HG02763 (cell line): ENCODE results near the gene PRICKLE3.
A peak's percentile ranks its signal among the peaks of the same experiment; 100 is the strongest.

ENCODE experiments used
- ATAC-seq: cut with Tn5 transposase; IDR thresholded peaks from one replicate; pipeline ENCODE4 v1.9.1; 2021; ENCODE audit warnings: mild to moderate bottlenecking, moderate library complexity; ENCODE audit not compliant: unreplicated experiment

The PRICKLE3 gene, protein sequence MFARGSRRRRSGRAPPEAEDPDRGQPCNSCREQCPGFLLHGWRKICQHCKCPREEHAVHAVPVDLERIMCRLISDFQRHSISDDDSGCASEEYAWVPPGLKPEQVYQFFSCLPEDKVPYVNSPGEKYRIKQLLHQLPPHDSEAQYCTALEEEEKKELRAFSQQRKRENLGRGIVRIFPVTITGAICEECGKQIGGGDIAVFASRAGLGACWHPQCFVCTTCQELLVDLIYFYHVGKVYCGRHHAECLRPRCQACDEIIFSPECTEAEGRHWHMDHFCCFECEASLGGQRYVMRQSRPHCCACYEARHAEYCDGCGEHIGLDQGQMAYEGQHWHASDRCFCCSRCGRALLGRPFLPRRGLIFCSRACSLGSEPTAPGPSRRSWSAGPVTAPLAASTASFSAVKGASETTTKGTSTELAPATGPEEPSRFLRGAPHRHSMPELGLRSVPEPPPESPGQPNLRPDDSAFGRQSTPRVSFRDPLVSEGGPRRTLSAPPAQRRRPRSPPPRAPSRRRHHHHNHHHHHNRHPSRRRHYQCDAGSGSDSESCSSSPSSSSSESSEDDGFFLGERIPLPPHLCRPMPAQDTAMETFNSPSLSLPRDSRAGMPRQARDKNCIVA

DNA sequence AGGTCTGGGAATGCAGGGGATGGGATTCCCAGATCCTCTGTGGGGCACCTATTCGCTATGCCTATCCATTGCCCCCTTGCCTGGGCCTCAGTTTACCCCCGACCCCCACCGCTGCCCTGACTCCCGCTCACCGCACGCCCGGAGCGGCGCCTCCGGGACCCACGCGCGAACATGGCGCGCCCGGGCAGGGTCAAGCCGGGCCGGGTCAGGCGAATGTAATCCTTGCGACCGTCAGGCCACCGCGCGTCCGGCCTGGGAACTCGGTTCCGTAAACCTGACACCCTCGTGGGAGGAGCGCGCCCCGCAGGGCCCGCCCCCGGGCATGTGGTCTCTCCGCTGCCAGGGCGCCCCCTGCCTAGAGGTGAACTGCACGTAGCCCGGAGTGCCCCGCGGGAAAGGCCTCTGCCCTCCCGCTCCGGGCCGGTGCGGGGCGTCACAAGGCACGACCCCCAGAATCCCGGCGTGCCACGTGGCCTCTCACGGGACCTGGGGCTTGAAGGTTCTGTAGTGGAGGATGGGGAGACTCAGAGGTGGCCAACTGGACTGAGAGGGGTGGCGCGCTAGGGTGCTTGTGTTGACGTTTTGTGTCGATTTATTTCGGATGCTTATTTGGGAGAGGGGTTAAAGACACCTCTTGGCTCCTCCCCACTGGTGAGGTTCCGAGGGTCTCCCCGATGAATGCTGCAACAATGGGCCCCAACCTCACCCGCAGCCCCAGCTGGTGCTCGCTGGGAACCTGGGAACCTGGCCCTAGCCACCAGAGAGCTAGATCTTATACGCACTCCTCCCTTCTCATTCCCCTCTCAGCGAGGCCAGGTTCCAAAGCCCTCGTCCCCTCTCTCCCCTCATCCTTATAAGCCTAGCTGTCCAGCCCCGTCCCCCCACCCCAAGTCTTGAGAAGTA lies at the start of gene PRICKLE3:
TSS of gene PRICKLE3 (minus strand) at position 249 of the 903 bp plus-strand sequence. CDS start at position 173, 76 bp downstream.
- peak; percentile 26 for ATAC-seq

DNA sequence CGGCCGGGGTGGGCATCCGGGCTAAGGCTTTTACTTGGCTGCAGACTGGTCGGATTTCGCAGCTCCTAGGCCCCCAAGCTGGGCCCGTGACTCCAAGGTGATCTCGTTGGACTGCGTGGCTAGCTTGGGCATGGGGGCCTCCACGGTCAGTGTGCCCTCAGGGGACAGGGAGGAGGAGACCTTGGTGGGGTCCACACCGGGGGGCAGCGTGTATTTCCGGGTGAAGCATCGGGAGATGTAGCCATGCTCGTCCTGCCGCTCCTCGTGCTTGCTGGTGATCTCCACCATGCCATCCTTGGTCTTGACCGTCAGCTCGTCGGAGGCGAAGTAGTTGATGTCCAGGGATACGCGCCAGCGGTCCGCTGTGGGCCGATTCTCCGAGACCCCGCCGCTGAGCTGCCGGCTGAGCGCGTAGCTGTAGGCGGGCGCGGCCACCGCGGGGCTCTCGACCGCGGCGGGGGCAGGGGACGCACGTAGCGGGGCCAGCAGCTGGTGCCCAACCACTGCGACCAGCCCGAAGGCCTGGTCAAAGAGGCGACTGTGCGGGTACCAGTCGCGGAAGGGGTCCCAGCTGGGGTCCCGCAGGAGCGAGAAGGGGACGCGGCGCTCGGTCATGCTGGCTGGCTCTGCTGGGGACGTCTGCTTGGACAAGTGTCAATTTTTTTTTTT lies 47.8 kb upstream of the PRICKLE3 start:
- no peak for ATAC-seq

DNA sequence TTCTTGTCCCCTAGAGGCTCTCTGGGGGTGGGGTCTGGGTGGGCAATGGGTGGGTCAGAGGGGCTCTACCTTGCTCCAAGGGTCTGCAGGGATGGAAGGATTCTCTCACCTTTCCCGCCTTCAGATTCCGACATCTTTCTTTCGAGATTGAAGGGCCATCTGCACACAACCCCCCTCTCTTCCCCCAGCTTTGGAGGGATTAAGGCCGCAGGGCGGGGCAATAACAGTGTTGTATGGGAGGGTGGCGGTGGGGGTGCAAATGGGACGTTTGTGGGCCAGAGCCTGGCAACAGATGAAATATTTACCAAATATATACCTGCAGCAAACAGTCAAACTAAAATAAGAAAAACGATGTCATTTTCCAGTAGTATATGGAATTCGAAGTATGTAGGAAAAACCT lies 47.0 kb upstream of the PRICKLE3 start, which contains the start of gene CACNA1F:
TSS of gene CACNA1F (minus strand) at position 165 of the 400 bp plus-strand sequence. CDS start at position 134, 31 bp downstream.
- no peak for ATAC-seq

DNA sequence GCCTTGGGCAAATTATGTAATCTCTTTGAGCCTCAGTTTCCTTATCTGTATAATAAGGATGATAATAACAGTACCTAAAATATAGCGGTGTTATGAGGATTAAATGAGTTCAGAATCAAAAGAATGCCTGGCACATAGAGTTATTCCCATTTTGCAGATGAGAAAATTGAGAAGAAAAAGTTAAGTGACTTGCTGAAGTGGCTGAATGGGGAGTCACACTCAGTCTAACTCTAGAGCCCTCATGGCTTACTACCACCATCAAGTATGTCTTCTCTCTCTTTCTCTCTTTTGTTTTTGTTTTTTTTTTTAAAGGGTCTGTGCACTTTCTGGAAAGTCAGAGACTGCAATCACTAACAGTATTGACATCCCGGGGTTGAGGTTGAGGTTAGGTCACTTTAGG lies 46.4 kb upstream of the PRICKLE3 start:
- no peak for ATAC-seq

DNA sequence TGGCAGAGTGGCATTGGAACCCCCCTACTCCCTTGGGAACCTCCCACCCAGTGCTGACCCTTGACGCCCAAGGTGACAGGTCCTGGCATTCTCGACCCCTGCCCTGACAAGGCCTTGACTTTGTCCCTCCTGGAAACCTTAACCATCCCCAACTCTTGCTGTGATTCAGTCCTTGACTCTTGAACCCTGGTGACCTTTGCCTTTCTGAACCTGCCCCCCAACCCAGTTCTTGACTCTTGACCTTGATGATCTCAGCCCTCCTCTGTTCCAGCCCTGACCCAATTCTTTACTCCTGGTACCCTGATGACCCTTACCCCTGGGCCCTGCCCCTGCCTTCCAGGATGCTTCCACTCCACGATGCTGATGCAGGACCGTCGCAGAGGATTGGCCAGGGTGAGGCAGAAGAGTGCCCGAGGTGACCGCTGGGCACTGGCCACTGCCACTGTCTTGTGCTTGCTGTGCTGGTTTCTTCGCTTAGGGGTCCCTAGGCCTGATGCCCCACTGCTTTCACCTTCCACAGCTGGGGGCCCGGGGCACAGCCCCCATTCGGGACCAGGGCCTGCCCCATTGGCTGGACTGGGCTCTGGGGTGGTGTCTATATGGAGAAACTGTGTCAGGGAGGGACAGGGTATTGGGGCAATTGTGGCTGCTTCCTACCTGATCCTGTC lies 45.3 kb upstream of the PRICKLE3 start:
- no peak for ATAC-seq

DNA sequence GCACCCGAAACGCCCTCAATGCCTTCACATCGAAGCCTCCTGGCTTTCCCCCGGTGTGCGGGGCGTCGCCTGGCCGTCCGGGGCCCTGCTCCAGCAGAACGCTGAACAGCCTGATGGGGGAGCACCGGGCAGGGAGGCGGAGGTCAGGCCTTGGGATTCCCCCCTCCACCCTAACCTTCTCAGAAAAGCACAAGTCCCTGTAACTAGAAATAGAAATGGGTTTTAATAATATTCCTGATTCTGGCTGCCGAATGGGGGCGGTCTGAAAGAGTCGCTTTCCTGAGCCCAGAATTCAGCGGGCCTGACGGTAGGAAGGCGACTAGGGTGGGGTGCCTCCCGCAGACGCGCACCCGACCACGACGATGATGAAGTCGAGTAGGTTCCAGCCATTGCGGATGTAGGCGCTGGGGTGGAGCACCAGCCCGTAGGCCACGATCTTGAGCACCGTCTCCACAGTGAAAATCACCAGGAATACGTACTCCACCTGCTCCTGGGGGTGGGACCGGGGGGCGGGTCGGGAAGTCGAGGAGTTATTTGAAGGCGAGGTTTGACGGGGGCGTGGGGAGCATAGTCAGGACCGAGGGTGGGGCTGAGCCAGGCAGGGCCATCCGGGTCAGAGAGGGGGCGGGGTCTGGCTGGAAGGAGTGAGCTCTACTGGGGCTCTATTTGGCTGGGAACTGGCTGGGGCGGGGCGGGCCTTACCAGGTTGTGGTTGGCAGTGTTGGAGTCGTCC lies 44.5 kb upstream of the PRICKLE3 start:
- no peak for ATAC-seq

DNA sequence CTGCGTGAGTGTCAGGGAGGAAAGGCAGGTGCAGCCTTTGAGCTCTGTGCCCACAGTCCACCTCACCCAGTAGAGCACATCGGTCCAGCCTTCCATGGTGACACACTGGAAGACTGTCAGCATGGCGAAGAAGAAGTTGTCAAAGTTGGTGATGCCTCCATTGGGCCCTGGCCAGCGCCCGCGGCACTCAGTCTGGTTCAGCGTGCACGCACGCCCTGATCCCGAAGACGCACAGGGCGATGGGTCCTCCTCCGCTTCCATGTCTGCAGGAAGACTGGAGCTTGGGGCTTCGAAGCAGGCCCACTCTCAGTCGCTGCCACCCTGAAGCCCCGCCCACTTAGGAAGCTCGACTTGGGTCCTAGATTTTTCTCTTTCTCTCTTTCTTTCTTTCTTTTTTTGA lies 42.0 kb upstream of the PRICKLE3 start:
- no peak for ATAC-seq

DNA sequence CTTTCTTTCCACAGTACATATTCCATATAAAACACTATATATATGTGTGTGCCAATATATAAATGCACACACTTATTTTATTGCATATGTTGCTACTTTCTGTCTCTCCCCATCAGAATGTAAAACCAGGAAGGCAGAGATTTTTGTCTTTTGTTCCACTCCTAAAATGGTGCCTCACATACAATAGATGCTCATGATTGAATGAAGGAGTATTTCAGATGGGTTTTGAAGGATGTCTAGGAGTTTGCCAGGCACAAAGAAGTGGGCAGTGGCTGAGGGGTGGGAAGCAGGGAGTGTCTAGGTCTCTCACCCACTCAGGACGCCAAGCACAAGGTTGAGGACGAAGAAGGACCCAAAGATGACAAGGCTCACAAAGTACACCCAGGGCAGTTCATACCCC lies 41.6 kb upstream of the PRICKLE3 start:
- no peak for ATAC-seq

DNA sequence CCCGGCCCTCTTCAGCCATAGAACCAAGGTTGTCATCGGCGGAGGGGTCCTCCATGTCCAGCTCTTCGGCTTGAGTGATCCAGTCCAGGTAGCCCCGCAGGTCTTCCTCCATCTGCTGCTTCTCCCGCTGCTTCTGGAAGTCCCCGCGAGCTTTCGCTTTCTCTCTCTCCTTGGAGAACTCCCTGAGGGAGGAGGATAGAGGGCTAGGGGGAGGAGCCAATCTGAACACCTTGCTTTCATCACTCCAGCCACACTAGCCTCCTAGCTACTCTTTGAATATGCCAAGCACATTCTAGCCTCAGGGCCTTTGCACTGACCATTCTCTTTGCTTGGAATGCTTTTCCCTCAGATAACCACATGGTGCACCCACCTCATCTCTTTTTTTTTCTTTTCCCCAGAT lies 40.8 kb upstream of the PRICKLE3 start:
- no peak for ATAC-seq

DNA sequence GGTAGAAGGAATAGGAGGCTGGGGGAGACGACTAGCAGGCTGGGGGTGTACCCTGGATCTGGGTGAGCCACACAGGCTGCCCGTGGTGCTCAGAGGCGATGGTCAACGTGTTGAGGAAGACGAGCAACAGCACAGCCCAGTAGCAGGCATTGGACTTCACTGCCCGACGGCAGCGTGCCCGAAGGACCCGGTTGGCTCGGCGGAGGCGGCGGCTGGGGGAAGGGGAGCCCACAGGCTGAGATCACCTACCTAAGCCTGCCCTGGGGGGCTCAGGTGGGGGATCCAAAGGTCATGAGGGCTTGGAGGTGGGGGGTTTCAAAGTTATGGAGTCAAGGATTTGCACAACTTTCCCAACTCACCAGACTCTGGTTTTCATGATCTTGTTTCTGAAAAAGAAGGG lies 39.7 kb upstream of the PRICKLE3 start:
- no peak for ATAC-seq

DNA sequence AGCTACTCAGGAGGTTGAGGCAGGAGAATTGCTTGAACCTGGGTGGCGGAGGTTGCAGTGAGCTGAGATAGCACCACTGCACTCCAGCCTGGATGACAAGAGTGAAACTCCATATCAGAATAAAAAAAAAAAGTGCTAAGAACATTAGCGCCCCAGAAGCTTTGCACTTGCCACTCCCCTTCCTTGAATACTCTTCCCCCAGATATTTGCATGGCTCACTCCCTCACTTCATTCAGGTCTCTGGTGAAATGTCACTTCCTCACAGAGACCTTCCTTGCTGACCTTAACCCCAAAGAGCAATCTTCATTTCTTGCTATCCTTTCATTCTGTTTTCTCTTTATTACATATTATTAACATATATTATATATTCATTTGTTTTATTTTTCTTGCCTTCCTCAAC lies 35.7 kb upstream of the PRICKLE3 start:
- no peak for ATAC-seq

DNA sequence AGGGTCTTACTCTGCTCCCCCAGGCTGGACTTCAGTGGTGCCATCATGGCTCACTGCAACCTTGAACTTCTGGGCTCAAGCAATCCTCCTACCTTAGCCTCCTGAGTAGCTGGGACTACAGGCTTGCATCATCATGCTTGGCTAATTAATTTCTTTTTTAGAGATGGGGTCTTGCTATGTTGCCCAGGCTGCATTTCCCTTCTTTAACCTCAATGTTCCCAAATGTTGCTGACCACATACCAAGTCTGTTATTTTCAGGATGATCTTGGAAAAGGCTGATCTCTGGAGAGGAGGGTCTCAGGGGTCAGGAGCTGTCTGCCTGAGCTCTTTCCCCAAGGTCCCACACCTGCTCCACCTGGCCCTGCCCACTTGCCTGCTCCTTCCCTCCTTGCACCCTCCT lies 33.9 kb upstream of the PRICKLE3 start:
- no peak for ATAC-seq

DNA sequence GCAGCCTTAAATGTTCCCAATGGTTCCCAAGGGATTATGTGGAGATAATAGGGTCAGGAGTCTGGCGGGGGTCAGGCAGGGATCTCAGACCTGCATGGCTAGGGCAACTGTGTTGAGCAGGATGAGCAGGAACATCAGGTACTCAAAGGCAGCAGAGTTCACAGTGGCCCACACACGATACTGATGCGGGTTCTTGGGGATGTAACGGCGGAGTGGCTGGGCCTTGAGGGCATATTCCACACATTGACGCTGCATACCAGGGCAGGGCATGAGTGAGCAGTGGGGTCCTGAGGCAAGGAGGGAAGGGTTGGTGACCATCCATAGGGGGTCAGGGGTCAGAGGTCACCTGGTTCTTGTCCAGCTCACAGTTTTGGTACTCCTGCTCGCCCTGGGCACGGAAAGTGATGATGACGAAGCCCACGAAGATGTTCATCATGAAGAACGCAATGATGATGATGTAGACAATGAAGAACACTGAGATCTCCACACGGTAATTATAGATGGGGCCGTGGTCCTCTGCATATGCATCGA lies 28.9 kb upstream of the PRICKLE3 start:
- no peak for ATAC-seq

DNA sequence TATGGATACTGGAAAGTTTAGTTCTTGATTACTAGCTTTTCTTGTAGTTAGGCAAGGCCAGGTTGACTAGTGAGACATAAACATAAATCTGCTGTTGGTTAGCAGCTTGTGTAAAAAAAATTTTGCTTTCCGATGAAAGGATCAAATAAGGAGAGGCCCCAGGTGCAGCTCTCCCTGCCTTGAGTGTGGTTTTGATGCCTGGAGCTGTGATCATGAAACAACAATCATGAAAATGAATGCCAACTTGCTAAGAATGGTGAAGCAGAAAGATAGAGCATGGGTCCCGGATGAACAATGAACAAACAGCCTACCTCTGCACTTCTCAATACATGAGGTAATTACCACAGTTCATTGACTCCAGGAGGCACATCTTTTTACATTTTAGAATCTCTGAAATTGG lies 28.2 kb upstream of the PRICKLE3 start:
- ATAC-seq = no peak

DNA sequence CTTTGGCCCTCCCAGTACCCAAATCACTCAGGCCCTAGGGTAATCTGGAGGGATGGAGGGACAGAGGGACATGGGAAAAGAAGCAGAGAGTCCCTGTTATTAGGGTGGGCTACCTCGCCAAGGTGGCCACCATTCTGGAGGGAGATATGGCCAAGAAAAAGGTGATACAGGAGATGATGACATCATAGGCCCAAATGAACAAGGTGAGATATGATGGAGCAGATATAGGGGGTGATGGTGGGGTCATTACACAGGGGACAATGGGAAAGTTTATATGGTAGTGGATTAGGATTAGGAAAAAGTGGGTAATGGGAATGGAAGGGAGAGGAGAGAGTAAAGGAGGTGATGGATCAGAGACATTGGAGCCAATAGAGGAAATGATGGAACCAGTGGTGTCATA lies 26.7 kb upstream of the PRICKLE3 start:
- no peak for ATAC-seq

DNA sequence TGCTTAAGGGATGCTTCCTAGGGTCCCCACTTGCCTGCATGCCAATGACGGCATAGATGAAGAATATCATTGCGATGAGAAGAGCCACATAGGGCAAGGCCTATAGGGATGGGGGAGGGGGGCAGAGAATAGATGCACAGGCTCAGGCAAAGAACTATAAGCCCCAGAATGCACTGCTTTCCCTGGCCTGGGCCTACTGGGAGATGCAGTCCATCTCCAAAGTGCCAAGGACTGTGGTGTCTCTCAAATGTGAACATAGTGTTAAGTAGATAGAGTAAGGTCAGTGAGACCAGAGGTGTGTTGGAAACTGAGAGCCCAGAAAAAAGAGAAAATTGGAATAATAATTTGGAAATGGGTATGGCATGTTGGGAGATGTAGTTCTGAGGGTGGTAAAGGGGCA lies 26.0 kb upstream of the PRICKLE3 start:
- ATAC-seq = no peak

DNA sequence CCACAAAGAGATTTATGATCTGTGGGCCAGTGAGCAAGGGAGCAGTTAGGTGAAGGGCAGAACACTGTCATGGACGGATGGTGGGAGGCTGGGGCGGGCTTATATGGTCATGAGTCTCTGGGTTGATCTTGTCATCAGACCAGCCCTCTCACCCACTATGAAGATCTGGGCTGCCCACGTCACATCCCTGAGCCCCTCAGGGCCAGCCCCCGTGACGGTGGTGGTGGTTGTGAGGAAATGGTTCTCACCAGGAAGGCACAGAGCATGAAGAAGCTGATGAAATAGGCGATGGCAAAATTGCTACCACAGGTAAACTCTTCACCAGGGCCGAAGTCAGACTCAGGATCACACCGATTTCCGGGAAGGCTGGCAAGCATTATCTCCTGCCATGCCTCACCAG lies 24.9 kb upstream of the PRICKLE3 start:
- no peak for ATAC-seq

DNA sequence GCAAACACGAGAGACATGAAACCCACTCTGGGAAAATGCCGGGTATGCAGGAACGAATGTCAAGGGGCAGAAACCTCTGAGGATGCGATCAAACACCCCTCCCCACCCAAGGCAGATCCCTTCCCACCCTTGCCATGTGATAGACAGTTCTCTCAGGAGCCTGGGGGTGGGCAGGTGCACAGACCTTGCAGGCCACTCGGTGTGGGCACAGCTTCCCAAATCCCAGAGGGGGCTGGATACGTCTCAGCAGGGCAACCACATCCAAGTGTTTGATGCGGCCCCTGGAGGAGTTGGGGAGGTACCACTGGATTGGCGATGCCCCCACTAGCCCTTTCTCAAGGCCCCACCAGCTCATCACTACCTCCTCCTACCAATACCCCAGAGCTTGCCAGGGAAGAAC lies 24.2 kb upstream of the PRICKLE3 start:
- ATAC-seq = no peak

DNA sequence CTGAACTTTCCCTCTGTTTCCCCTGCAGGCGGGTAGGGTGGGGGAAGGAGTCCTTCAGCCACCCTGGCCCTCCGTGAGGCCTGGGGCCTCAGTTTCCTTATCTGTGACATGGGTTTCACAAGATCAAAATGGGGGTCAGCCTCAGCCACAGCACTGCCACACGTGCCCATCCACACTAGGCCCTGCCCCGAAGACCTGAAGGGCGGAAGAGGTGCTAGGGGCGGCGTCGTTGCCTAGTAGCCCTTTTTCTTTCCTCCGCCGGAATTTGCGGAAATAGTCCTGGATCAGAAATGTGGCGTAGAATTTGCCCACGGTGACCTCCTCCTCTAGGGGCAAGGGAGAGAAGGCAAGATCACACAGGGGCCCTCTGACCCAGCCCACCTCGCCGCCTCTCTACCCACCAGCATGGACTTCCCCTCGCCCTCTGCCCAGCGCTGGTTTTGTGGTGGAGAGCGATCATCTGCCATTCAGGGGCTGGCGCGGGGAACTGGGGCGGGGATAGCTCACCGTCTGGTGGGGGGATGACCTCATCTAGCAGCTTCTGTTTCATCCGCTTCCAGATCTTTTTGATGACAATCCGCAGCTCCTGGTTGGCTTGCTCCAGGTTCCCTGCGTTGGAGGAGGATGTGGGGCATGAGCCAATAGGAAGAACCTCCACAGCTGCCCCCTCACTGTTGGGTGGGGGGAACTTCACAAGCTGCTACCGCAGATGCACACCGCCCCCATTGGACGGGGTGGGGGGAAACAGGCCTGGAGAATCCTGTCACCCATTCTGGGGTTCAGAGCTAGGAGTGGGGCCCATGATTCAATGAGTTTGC lies 23.5 kb upstream of the PRICKLE3 start:
- no peak for ATAC-seq
